ENCODE measurements around the gene RPL5.

- TF ChIP-seq POLR2AphosphoS5 (IDR thresholded peaks at IDR 0.05; ENCODE audit: low read depth) (no peak), CREB1 (CRISPR knock-in tag; IDR thresholded peaks at IDR 0.05; ENCODE audit: low read depth) (no peak), EZH2 (IDR thresholded peaks at IDR 0.05; ENCODE audit: low read depth, unreplicated experiment) (no peak), EZH2phosphoT487 (IDR thresholded peaks at IDR 0.05; ENCODE audit: unreplicated experiment) (no peak), JUNB (IDR thresholded peaks at IDR 0.05; ENCODE audit: unreplicated experiment) (no peak), ZNF331 (CRISPR knock-in tag; IDR thresholded peaks at IDR 0.05; ENCODE audit: low read depth) (no peak), NANOG (IDR thresholded peaks at IDR 0.05; ENCODE audit: borderline replicate concordance) (no peak), ZNF114 (CRISPR knock-in tag; IDR thresholded peaks at IDR 0.05) (no peak)
- TF ChIP-seq, protein P1, sequence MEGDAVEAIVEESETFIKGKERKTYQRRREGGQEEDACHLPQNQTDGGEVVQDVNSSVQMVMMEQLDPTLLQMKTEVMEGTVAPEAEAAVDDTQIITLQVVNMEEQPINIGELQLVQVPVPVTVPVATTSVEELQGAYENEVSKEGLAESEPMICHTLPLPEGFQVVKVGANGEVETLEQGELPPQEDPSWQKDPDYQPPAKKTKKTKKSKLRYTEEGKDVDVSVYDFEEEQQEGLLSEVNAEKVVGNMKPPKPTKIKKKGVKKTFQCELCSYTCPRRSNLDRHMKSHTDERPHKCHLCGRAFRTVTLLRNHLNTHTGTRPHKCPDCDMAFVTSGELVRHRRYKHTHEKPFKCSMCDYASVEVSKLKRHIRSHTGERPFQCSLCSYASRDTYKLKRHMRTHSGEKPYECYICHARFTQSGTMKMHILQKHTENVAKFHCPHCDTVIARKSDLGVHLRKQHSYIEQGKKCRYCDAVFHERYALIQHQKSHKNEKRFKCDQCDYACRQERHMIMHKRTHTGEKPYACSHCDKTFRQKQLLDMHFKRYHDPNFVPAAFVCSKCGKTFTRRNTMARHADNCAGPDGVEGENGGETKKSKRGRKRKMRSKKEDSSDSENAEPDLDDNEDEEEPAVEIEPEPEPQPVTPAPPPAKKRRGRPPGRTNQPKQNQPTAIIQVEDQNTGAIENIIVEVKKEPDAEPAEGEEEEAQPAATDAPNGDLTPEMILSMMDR (conservative IDR thresholded peaks at IDR 0.05; ENCODE audit: low read depth in 2 of 2): no peak
- TF ChIP-seq, protein P2, sequence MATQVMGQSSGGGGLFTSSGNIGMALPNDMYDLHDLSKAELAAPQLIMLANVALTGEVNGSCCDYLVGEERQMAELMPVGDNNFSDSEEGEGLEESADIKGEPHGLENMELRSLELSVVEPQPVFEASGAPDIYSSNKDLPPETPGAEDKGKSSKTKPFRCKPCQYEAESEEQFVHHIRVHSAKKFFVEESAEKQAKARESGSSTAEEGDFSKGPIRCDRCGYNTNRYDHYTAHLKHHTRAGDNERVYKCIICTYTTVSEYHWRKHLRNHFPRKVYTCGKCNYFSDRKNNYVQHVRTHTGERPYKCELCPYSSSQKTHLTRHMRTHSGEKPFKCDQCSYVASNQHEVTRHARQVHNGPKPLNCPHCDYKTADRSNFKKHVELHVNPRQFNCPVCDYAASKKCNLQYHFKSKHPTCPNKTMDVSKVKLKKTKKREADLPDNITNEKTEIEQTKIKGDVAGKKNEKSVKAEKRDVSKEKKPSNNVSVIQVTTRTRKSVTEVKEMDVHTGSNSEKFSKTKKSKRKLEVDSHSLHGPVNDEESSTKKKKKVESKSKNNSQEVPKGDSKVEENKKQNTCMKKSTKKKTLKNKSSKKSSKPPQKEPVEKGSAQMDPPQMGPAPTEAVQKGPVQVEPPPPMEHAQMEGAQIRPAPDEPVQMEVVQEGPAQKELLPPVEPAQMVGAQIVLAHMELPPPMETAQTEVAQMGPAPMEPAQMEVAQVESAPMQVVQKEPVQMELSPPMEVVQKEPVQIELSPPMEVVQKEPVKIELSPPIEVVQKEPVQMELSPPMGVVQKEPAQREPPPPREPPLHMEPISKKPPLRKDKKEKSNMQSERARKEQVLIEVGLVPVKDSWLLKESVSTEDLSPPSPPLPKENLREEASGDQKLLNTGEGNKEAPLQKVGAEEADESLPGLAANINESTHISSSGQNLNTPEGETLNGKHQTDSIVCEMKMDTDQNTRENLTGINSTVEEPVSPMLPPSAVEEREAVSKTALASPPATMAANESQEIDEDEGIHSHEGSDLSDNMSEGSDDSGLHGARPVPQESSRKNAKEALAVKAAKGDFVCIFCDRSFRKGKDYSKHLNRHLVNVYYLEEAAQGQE (IDR thresholded peaks at IDR 0.05; ENCODE audit: unreplicated experiment): no peak
- TF ChIP-seq, protein P3, sequence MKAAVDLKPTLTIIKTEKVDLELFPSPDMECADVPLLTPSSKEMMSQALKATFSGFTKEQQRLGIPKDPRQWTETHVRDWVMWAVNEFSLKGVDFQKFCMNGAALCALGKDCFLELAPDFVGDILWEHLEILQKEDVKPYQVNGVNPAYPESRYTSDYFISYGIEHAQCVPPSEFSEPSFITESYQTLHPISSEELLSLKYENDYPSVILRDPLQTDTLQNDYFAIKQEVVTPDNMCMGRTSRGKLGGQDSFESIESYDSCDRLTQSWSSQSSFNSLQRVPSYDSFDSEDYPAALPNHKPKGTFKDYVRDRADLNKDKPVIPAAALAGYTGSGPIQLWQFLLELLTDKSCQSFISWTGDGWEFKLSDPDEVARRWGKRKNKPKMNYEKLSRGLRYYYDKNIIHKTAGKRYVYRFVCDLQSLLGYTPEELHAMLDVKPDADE (IDR thresholded peaks at IDR 0.05): no peak
Measured at GRCh38 chr1:92844439-92844838, 12.6 kb downstream of the RPL5 start.

All from GM23338 (cell line).